ENCODE results near the gene TBC1D10B. TPM values are rescaled to one million over a fixed set of nuclear protein-coding genes. Genes with fewer than 3 reads are reported as not detected.

TBC1D10B gene
- total and polyA plus RNA-seq, 9 donors = 18.4 to 46.9 (median 35.2) TPM

DNA sequence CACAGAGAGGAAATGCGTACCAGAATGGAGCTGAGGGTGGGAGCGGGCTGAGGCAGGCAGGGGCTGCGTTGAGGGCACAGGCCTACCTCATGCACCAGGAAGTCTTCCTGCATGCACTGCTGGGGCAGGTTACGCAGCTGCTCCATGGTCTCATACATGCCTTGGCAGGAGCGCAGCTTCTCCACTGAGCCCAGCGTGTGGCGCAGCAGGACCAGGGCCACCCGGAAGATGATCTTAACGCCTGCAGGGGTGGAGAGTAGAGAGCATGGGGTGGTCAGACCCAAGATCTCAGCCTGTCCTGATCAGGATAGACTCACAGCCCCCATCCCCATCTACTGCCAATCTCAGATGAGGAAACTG, 11.7 kb downstream of the TBC1D10B start:
- intact Hi-C loops (cut with DNase I) = no loop called here
- peaks cover 11% of the 10 kb centered on the region for H3K4me1 ChIP-seq (ENCODE audit: insufficient read depth)
- no peaks in the 10 kb centered on the region for H3K27me3 ChIP-seq
- H3K36me3 ChIP-seq = no peaks in the 10 kb centered on the region
- no peak overlapping the region for H3K27ac ChIP-seq
- H3K9me3 ChIP-seq = no peaks in the 10 kb centered on the region
- 85 to 92% (median 88%) methylated on average over 9 of the region's 9 CpGs for WGBS, 3 donors
- DNase-seq = no peak
- no peak for TF ChIP-seq CTCF (IDR thresholded peaks at IDR 0.05)
- no peak for TF ChIP-seq EP300 (IDR thresholded peaks at IDR 0.05)
- TF ChIP-seq POLR2A (IDR thresholded peaks at IDR 0.05) = no peak
- no peak overlapping the region for H3K4me3 ChIP-seq

GRCh38 chr16:30357715-30358576, 12.3 kb downstream of the TBC1D10B start:
- TF ChIP-seq CTCF (IDR thresholded peaks at IDR 0.05) = no peak
- TF ChIP-seq EP300 (IDR thresholded peaks at IDR 0.05) = no peak
- no peak for TF ChIP-seq POLR2A (IDR thresholded peaks at IDR 0.05)
- Histone ChIP-seq H3K4me3 (no peak overlapping the region), H3K27ac (no peak overlapping the region), H3K9me3 (no peaks in the 10 kb centered on the region), H3K4me1 (ENCODE audit: insufficient read depth) (peaks cover 11% of the 10 kb centered on the region), H3K27me3 (no peaks in the 10 kb centered on the region), H3K36me3 (no peaks in the 10 kb centered on the region)
- no peak for DNase-seq
- intact Hi-C loops (cut with DNase I) = no loop called here
- WGBS, 3 donors = 75 to 76% (median 76%) methylated on average over 37 of the region's 37 CpGs

GRCh38 chr16:30357085-30357714, 13.1 kb downstream of the TBC1D10B start:
- Histone ChIP-seq H3K27ac (no peak overlapping the region), H3K36me3 (no peaks in the 10 kb centered on the region), H3K4me3 (no peak overlapping the region), H3K27me3 (no peaks in the 10 kb centered on the region), H3K9me3 (no peaks in the 10 kb centered on the region), H3K4me1 (ENCODE audit: insufficient read depth) (peaks cover 17% of the 10 kb centered on the region)
- TF ChIP-seq EP300 (IDR thresholded peaks at IDR 0.05) (no peak), CTCF (IDR thresholded peaks at IDR 0.05) (no peak), POLR2A (IDR thresholded peaks at IDR 0.05) (no peak)
- intact Hi-C loops (cut with DNase I) = no loop called here
- DNase-seq = no peak
- 68 to 74% (median 71%) methylated on average over 5 of the region's 5 CpGs for WGBS, 3 donors

GRCh38 chr16:30356401-30357084, 13.8 kb downstream of the TBC1D10B start:
- Histone ChIP-seq H3K4me3 (no peak overlapping the region), H3K27ac (peak overlapping the region; percentile 64 to 82), H3K27me3 (no peaks in the 10 kb centered on the region), H3K4me1 (ENCODE audit: insufficient read depth) (peaks cover 23% of the 10 kb centered on the region), H3K9me3 (no peaks in the 10 kb centered on the region), H3K36me3 (no peaks in the 10 kb centered on the region)
- WGBS, 3 donors = 62 to 76% (median 65%) methylated on average over 11 to 12 of the region's 12 CpGs
- DNase-seq = peak in 2 of 5 donors; percentile 56 to 57
- TF ChIP-seq EP300 (IDR thresholded peaks at IDR 0.05) = no peak
- TF ChIP-seq POLR2A (IDR thresholded peaks at IDR 0.05) = no peak
- no peak for TF ChIP-seq CTCF (IDR thresholded peaks at IDR 0.05)
- intact Hi-C loops (cut with DNase I) = no loop called here

Measured in ovary (tissue), 9 donors.